A172 (cell line): ENCODE results near the gene ADAMTS1. TPM values are rescaled to one million over a fixed set of nuclear protein-coding genes. Genes with fewer than 3 reads are reported as not detected.
"Not testable (repeated sequence)": the region's sequence is repeated elsewhere in the genome, so short reads cannot be mapped to it uniquely, and the experiment has no call there.

Source experiments
- DNase-seq: peaks from one replicate; pipeline ENCODE4 v3.0.0-alpha.2; 2015; ENCODE audit warnings: low spot score
- total RNA-seq: library from RNA; depleted of rRNA; stranded (reverse); fragments of >200 nt; shearing (Covaris generic); gene quantifications from 2 replicates; pipeline ENCODE4 v1.2.3, GENCODE V29; 2014; rRNA removed

The ADAMTS1 gene
- total RNA-seq: 3.7 and 7.7 TPM in 2 replicates

GRCh38 chr21:26845066-26845758 is at the start of gene ADAMTS1:
ADAMTS1 (minus strand) TSS chr21:26845409; CDS start chr21:26844954, 455 bp downstream.
- peak; percentile 51 for DNase-seq

GRCh38 chr21:26892151-26892550 is 46.9 kb upstream of the ADAMTS1 start:
- no peak for DNase-seq

GRCh38 chr21:26888931-26889330 is 43.7 kb upstream of the ADAMTS1 start:
- no peak for DNase-seq

- DNase-seq: no peak
These were observed 43.0 kb upstream of the ADAMTS1 start for GRCh38 chr21:26888256-26888655.

- no peak for DNase-seq
These were observed 42.0 kb upstream of the ADAMTS1 start for GRCh38 chr21:26887251-26887650.

GRCh38 chr21:26884436-26884835 is 39.2 kb upstream of the ADAMTS1 start:
- DNase-seq: no peak

GRCh38 chr21:26883768-26884167 is 38.6 kb upstream of the ADAMTS1 start:
- no peak for DNase-seq

- peak; percentile 4 for DNase-seq
These were observed 36.5 kb upstream of the ADAMTS1 start for GRCh38 chr21:26881504-26882228.

- no peak for DNase-seq
These were observed 31.8 kb upstream of the ADAMTS1 start for GRCh38 chr21:26877018-26877417.

- no peak for DNase-seq
These were observed 29.1 kb upstream of the ADAMTS1 start for GRCh38 chr21:26874347-26874746.

- no peak for DNase-seq
These were observed 20.6 kb upstream of the ADAMTS1 start for GRCh38 chr21:26865857-26866256.

GRCh38 chr21:26856871-26857350 is 11.7 kb upstream of the ADAMTS1 start:
- not testable (repeated sequence) for DNase-seq

GRCh38 chr21:26854695-26855094 is 9.5 kb upstream of the ADAMTS1 start:
- DNase-seq: not testable (repeated sequence)

GRCh38 chr21:26852423-26852822 is 7.2 kb upstream of the ADAMTS1 start:
- no peak for DNase-seq

GRCh38 chr21:26851109-26851944 is 6.1 kb upstream of the ADAMTS1 start:
- no peak for DNase-seq

- DNase-seq: peak; percentile 67
These were observed 5.0 kb upstream of the ADAMTS1 start for GRCh38 chr21:26850116-26850643.

GRCh38 chr21:26849428-26850115 is 4.4 kb upstream of the ADAMTS1 start:
- DNase-seq: peak; percentile 46

GRCh38 chr21:26847921-26848320 is 2.7 kb upstream of the ADAMTS1 start:
- DNase-seq: no peak

- DNase-seq: no peak
These were observed 1.8 kb upstream of the ADAMTS1 start for GRCh38 chr21:26847002-26847401.

- DNase-seq: peak; percentile 38
These were observed 1.1 kb upstream of the ADAMTS1 start for GRCh38 chr21:26846036-26846931.
